Mesothelial cell of epicardium (in vitro differentiated cells): ENCODE data around the gene PCTP. TPM values are rescaled to one million over a fixed set of nuclear protein-coding genes. Genes with fewer than 3 reads are reported as not detected.
A peak's percentile ranks its signal among the peaks of the same experiment; 100 is the strongest.

Source experiments
- DNase-seq, 2 experiments: peaks; one replicate each; pipeline ENCODE4 v3.0.0; 2021; ENCODE audit warnings: low spot score in 2 of 2; ENCODE audit not compliant: unreplicated experiment in 2 of 2
- H3K27ac Mint-ChIP-seq: 2 replicates; pipeline ENCODE4 v1.8.0; 2021; ENCODE audit warnings: mixed read lengths
- H3K27me3 Mint-ChIP-seq: 2 replicates; pipeline ENCODE4 v1.8.0; 2021; ENCODE audit warnings: low read depth, mixed read lengths
- H3K36me3 Mint-ChIP-seq: 2 replicates; pipeline ENCODE4 v1.8.0; 2021; ENCODE audit warnings: mixed read lengths
- H3K4me1 Mint-ChIP-seq: 2 replicates; pipeline ENCODE4 v1.8.0; 2021; ENCODE audit warnings: mixed read lengths
- H3K4me3 Mint-ChIP-seq: 2 replicates; pipeline ENCODE4 v1.8.0; 2021; ENCODE audit warnings: mild to moderate bottlenecking, moderate library complexity, mixed read lengths
- H3K9me3 Mint-ChIP-seq: 2 replicates; pipeline ENCODE4 v1.8.0; 2021; ENCODE audit warnings: mixed read lengths
- total RNA-seq: library from RNA; stranded (reverse); gene quantifications from 3 replicates; pipeline ENCODE4 v1.2.1, GENCODE V29; 2021
- TF ChIP-seq, protein P1 (sequence below): fragments of 200-600 bp; sonication (generic); IDR thresholded peaks from one replicate; pipeline ENCODE4 v1.5.0; 2021; ENCODE audit warnings: antibody characterized with exemption; ENCODE audit not compliant: unreplicated experiment

Gene PCTP
- total RNA-seq, 1 donor from 2014 or later: 13.3 TPM

DNA sequence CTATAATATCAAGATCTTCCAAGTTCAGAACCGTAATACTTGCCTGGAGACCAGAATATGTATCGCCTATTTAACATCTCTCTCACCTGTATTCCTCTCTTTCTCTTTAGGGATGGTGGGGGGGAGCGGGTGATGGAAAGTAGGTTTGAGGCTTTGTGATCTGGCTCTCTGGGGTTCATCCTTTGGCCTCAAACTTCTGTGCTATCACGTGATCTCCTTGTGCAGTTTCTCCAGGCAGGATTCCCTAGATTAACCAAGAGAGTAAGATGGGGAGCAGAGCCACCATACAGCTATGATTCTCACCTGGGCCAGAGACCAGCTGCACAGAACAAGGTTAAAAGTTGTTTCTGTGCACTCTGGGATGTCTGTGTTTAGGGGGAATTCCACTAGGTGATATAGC, 33.4 kb upstream of the PCTP start:
- peaks cover 25% of the 10 kb centered on the region for H3K4me1 Mint-ChIP-seq
- no peaks in the 10 kb centered on the region for H3K36me3 Mint-ChIP-seq
- TF ChIP-seq, protein P1, sequence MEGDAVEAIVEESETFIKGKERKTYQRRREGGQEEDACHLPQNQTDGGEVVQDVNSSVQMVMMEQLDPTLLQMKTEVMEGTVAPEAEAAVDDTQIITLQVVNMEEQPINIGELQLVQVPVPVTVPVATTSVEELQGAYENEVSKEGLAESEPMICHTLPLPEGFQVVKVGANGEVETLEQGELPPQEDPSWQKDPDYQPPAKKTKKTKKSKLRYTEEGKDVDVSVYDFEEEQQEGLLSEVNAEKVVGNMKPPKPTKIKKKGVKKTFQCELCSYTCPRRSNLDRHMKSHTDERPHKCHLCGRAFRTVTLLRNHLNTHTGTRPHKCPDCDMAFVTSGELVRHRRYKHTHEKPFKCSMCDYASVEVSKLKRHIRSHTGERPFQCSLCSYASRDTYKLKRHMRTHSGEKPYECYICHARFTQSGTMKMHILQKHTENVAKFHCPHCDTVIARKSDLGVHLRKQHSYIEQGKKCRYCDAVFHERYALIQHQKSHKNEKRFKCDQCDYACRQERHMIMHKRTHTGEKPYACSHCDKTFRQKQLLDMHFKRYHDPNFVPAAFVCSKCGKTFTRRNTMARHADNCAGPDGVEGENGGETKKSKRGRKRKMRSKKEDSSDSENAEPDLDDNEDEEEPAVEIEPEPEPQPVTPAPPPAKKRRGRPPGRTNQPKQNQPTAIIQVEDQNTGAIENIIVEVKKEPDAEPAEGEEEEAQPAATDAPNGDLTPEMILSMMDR: no peak
- H3K27me3 Mint-ChIP-seq: peaks cover 1% of the 10 kb centered on the region
- DNase-seq: no peak
- no peak overlapping the region for H3K27ac Mint-ChIP-seq
- H3K9me3 Mint-ChIP-seq: no peaks in the 10 kb centered on the region
- no peak overlapping the region for H3K4me3 Mint-ChIP-seq

DNA sequence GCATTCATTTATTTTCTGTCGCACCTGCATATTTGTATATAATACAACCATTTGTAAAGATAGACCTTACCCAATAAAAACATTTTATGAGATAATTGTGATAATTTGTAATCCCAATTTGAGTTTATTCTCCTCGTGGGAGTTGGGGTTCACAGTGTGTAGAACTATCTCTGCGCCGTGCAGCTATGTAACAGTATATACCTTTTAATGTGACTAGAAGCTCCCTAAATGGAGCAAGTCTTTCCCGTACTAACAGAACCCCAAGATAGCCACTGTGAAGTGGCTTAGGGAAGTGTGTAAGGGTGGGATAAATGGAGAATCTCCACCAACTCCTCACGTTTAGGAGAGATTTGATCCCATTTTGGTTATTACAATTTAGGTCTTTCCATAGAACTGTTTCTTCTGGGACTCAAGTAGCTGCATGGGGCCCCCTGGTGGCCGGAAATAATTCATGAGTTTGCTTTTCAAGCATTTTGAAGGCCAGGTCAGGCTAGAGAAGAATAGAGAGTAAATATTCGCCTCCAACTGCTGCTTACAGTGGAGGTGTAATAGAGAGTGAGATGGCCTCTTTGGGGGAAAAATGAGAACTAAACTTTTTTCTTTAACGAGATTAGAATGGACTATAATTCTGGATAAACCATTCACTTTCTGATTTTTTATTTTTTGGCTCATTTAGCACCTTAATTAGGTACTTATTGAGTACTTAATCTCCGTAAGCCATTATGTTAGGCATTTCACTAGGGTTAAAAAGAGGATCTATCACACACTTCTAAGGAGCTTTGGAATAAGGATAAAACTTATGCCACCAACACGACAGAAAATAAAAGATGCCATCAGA, 32.7 kb upstream of the PCTP start:
- Mint-ChIP-seq H3K9me3 (no peaks in the 10 kb centered on the region), H3K27me3 (peaks cover 1% of the 10 kb centered on the region), H3K27ac (no peak overlapping the region)

DNA sequence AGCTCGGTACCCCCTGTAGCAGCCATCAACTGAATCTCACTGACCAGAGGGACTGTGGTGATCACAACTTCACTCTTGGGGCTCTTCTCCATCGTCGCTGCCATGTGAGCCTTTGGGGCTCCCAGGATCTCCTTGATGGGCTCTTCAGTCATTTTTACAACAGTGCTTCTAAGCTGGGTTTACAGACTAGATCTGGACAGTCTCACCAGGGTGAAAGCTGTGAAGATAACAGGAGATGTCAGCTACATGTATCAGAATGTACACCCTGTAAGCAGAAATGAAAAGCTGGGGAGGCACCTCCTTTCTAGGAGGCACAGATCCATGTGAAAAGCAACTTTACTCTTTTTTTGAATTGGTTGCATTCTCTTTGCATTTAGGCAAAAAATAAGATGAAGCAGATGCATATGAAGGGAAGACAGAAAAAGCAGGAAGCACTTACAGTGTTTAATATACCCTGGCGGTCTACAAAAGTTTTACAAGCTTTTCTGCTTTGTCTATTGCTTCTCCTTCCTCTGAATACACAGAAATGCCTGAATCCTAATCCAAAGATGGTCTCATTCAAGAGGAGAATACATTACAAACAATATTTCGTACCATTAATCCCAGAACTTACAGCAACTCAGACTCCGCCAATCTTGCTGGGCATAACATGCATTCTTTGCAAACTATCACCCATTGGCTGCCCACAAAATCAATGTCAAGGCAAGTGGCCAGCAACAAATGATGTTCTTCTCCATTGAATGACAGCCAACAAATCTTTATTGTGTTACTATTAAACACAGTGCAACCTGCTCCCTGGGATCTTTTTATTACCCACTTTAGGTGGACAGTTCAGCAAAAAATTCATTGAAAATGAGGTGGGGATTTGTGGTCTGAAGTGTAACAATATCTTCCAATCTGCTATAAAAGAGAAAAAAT, 29.7 kb upstream of the PCTP start:
- Mint-ChIP-seq H3K9me3 (no peaks in the 10 kb centered on the region), H3K27me3 (peaks cover 1% of the 10 kb centered on the region), H3K4me1 (peaks cover 46% of the 10 kb centered on the region), H3K36me3 (no peaks in the 10 kb centered on the region), H3K27ac (no peak overlapping the region), H3K4me3 (peak overlapping the region; percentile 71)
- TF ChIP-seq, protein P1: no peak
- DNase-seq: no peak

More for the DNA sequence above, 32.7 kb upstream of the PCTP start:
- H3K4me3 Mint-ChIP-seq: no peak overlapping the region
- peaks cover 32% of the 10 kb centered on the region for H3K4me1 Mint-ChIP-seq
- peak; percentile 51 to 83 for DNase-seq
- TF ChIP-seq, protein P1: peak; percentile 95
- no peaks in the 10 kb centered on the region for H3K36me3 Mint-ChIP-seq

DNA sequence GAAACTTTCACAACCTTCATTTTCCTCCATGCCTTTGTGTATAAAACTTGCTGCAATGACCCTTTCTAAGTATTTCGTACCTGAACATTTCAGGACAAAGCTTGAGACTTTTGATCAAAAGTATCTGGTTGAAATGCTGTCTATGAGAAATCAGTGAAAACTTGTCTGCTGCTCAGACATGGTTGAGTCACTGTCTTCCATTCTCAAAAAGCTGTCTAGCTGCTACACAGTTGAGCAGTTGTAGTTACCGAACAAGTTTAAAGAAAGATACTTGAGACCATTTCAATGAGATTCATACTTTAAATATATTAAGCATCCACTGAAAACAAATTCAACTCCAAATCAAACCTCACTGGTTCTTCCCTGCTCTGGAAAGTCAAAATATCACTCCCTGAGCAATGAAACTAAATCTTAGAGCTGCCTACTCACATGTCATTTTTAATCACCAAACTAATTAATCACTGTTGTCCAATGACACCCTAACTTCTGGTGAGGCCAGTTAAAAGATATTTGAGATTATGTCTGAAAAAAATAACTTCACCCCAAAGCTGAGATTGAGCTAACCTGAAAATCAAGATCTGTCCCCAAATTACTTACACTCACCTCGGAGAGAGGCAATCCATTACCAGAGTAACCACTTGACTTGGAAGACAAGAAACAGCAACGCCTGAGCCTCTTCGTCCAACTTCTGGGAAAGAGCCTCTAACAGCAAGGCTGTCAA, 28.7 kb upstream of the PCTP start:
- Mint-ChIP-seq H3K36me3 (no peaks in the 10 kb centered on the region), H3K4me3 (peak overlapping the region; percentile 71), H3K27ac (peak overlapping the region; percentile 3), H3K4me1 (peaks cover 56% of the 10 kb centered on the region), H3K9me3 (no peaks in the 10 kb centered on the region), H3K27me3 (no peaks in the 10 kb centered on the region)
- DNase-seq: no peak
- TF ChIP-seq, protein P1: no peak

DNA sequence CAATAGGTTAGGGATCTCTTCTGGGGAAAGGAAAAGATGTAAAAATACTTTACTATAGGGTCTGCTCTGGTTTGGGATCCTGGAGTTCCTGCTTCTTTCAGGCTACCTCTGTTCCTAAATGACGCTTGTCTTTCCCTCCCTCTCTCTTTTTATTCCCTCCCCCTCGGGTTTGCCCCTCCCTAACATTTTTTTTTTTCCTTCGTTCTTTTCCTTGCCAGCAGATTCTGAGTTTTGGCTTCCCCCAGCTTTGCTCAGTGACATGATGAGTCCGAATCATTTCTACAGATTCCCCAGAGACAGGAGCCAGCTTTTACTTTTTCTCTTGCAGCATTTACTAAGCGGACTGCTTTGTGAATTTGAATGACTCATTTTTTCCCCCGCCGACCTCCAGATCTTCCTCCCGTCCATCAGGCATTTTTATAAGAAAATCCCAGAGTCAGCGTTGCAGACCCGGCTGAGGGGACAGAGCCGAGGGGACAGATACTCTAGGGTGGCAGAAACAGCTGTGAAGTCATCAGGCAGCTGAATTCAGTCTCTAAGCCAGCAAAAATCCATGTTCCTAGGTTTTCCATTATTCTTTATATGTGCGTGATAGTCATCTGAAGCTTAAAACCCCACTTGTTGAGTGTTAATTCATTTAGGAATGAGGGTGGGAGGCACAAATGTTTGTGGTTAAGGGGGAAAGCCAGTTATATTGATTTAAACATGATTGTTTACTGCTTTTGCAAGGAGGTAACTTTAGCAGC, 27.9 kb upstream of the PCTP start, which contains the start of gene TMEM100:
TMEM100 (minus strand) TSS at position 123 of the 746 bp plus-strand sequence. CDS start 1,794 bp downstream, outside the sequence.
- Mint-ChIP-seq H3K27me3 (no peaks in the 10 kb centered on the region), H3K4me3 (peak within 1 kb of the TSS; percentile 71), H3K36me3 (no peaks in the 10 kb centered on the region), H3K27ac (peak within 1 kb of the TSS; percentile 84), H3K9me3 (no peaks in the 10 kb centered on the region), H3K4me1 (peaks cover 61% of the 10 kb centered on the region)
- DNase-seq: no peak
- TF ChIP-seq, protein P1: no peak
